Subcutaneous adipose tissue (tissue), 4 donors: ENCODE measurements around the gene IL1RAPL1. TPM values are rescaled to one million over a fixed set of nuclear protein-coding genes. Genes with fewer than 3 reads are reported as not detected.

Experiments
- CTCF ChIP-seq: fragments of 450-650 bp; IDR thresholded peaks from one replicate; pipeline ENCODE4 v1.5.1; 2016; ENCODE audit warnings: low read depth, mild to moderate bottlenecking, control low read depth, antibody characterized with exemption, moderate library complexity
- total RNA-seq, 4 donors: library from RNA; depleted of rRNA; stranded (reverse); fragments of >200 nt; gene quantifications; one replicate each; pipeline ENCODE4 v1.1.0, GENCODE V29; 2016

IL1RAPL1 gene
- total RNA-seq, 4 donors from 2014 or later = 0.66 TPM; not detected in 3

- TF ChIP-seq CTCF = no peak
These were observed 1275.0 kb downstream of the IL1RAPL1 start for GRCh38 chrX:29862126-29862677.

- TF ChIP-seq CTCF = no peak
These were observed 1280.7 kb downstream of the IL1RAPL1 start for GRCh38 chrX:29867971-29868370.

GRCh38 chrX:29869837-29870236 lies 1282.6 kb downstream of the IL1RAPL1 start:
- no peak for TF ChIP-seq CTCF

GRCh38 chrX:29870608-29871007 lies 1283.4 kb downstream of the IL1RAPL1 start:
- TF ChIP-seq CTCF = no peak

GRCh38 chrX:29872831-29873230 lies 1285.6 kb downstream of the IL1RAPL1 start:
- TF ChIP-seq CTCF = no peak

GRCh38 chrX:29876733-29877132 lies 1289.5 kb downstream of the IL1RAPL1 start:
- TF ChIP-seq CTCF = no peak

GRCh38 chrX:29880977-29881376 lies 1293.7 kb downstream of the IL1RAPL1 start:
- no peak for TF ChIP-seq CTCF

- no peak for TF ChIP-seq CTCF
These were observed 1302.8 kb downstream of the IL1RAPL1 start for GRCh38 chrX:29890004-29890403.
